ENCODE measurements around the gene RAB3IL1.
A peak's percentile ranks its signal among the peaks of the same experiment; 100 is the strongest.

Gene RAB3IL1

DNA sequence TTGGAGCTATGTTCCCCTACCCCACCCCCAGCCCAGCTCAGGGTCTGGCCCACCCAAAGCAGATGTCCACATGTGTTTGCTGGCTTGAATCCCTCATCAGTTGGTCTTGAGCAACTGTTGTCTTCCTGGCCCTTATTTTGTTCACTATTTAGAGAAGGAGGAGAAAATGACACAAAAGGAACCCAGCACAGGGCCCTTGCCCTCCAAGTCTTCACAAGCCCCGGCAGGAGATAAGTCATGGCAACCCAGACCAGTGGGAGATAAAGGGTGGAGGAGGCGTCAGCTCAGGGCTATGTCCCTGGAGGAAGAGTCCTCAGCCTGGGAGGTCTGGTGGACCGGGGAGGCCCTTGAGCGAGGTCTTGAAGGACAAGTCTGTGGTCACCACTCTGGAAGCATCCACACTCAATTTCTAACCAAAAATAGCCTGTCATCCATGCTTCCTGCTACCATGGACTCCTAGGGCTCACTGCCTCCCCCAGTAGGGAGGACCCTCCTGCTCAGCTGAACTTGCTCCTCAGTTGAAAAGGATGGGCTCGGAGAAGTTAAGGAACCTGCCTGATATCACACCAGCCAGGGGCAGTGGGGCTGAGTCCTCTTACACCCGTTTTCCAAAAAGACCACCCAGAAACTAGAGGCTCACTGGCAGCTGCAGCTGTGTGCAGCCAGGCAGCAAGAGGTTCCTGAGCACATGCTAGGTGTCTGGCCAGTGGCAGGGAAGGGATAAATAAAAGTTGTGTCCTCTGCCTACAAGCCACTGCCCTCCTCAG, 1.8 kb upstream of the RAB3IL1 start:
- no peak for DNase-seq (ENCODE audit: low read depth)

DNA sequence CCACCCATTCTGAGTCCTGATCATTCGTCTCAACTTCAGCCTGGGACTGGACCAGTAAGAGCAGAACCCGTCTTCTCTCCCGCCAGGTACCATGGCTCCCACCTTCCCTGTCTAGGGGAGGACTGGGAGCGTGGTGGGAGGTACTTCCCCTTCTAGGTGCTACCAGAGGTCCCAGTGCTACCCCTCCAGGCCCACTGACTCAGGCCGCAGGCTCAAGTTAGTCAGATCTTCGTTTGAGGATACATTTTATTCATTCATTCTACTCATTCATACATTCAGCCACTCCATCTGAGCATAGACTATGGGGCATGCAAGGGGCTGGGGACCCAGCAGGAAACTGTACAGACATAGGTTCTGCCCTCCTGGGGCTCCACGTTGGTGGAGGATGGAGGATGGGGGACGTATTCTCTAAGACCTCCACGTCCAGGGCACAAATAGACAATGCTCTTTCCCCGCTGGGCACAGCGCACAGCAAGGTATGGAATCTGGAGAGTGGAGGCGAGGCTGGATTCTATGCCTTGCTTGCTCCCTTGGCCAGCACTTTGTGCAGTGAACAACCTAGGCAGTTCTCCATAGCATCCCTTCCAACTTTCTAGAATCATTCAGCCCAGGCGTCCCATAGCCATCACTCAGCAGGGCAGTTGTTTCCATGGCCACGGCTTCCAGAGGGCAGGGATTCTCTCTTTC, 1.0 kb upstream of the RAB3IL1 start:
- no peak for DNase-seq (ENCODE audit: low read depth)

DNA sequence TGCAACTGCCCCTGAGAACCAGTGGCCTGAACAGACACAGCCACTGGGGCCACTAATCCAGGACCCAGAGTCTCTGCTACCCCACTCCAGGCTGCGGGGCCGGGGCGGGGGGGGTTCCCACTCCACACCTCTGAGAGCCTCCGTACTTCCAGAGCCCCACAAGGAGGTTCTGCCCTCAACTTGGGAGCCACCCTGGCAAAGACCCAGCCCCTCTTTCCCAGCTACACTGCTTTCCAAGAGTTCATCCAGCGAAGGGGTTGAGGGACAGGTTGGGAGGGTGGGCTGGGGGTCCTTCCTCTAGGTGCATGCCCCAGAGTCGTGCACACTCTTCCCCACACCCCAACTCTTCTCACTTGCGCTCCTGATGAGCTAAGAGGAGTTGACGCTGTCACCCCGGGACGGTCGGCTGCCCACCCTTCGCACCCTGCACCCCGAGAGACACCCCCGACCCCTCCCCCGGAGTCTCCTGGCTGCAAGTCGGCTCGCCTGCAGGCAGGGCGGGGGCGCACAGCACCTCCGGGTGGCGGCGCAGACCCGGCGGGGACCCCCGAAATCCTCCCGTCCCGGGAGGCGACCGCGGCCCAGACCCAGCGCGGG, 531 bp downstream of the RAB3IL1 start:
- no peak for DNase-seq (ENCODE audit: low read depth)

DNA sequence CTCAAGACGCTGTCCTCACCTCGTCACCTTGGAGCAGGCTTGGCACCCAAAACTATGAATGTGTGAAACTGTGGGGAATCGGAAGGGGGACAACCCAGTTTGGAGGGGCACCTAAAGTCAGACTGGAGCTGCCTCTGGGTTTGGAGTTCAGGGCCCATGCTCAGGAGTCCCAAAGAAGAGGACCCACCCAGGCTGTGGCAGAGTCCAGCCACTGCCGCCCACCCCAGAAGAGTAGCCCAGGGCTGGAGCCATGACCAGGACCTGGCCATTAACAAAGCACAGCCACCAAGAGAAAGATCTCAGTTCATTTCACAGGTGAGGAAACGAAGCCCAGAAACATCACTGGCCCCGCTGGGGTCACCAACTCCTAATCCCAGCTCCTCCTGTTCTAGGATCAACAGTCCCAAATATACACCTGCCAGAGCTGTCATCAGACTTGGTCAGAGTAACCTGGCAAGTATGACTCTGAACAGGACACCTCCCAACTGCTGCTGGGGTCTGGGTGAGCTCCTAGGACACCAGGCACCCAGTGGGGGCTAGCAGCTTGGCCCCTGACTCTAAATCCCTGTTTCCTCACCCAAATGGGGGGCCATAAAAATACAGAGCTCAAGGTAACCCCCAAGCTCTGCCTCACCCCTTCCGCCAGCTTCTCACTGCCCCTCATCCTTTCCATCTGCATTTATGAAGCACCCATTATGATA, 2.7 kb downstream of the RAB3IL1 start:
- no peak for DNase-seq (ENCODE audit: low read depth)

DNA sequence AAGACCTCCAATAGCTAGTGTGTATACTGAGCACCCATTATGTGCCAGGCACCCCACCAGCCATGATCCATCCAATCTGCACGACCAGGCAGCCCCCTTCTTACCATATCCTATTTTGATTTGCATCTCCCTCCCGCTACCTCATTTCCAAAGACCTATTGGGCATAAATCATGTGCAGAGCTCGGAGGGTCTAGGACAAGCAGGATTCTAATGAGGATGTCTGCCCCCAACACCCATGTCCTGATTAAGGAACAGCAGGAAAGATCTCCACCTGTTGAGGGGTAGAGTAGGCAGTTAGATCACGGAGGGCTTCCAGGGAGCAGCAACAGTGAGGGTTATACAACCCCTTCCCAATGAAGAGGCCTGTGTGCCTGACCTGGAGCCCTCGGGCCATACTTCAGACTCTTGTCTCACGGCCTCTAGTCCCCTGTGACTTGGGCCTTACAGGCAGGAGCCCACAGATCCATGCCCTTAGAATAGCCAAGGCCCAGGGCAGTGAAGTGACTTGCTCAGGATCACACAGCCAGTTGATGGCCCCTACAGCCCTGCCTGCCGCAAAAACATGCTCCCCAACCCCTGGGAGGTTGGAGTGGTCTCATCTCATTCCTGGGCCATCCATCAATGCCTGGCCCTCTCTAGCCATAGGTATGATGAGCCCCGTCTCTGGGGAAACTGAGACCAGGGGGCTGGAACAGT, 3.5 kb downstream of the RAB3IL1 start:
- no peak for DNase-seq (ENCODE audit: low read depth)

DNA sequence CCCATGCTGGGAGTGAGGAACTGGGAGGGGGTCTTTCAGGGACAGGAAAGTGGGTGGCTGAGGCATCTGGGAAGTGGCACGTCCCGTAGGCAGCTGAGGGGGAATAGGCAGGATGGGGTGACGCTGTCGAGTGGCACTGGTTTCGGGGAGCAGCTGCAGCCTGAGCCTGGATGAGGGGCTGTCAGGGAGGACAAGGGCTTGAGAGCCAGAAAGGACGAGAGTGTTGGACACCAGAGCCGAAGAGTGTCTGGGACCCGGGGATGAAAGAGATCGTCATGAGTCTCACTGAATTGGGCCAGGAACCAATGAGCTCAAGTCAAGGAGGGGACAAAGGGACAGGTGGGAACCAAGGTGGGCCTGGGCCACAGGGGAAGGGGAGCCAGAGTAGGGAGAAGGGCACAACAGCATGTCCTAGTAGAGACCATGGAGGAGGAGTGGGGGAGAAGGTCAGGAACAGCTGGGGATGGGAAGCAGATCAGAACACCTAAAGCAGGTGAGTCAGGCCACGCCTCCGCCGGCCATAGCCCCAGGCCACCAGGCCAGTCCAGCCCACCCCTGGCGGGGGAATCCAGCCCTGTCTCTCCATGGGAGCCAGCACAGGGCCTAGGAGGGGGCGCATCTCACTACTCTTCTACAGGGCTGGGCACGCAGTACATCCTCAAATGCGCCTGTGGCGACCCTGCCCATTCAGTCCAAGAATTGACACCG, 4.2 kb downstream of the RAB3IL1 start:
- no peak for DNase-seq (ENCODE audit: low read depth)

DNA sequence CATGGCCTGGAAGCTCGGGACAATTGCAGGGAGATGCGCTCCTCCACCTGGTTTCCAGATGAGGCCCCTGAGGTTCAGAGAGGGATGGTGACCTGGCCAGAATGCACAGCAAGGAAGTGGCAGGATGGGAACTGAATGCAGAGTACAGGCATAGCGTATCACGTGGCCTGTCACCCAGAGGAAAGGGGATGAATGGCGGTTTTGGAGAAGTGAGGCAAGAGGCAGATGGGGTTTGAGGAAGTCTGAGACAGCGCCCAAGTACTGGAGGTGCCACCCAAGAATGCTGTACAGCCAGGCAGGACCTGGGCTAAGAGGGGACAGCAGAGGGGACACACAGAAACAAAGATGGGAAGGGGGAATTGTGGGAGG, 4.9 kb downstream of the RAB3IL1 start:
- DNase-seq (ENCODE audit: low read depth) = no peak

DNA sequence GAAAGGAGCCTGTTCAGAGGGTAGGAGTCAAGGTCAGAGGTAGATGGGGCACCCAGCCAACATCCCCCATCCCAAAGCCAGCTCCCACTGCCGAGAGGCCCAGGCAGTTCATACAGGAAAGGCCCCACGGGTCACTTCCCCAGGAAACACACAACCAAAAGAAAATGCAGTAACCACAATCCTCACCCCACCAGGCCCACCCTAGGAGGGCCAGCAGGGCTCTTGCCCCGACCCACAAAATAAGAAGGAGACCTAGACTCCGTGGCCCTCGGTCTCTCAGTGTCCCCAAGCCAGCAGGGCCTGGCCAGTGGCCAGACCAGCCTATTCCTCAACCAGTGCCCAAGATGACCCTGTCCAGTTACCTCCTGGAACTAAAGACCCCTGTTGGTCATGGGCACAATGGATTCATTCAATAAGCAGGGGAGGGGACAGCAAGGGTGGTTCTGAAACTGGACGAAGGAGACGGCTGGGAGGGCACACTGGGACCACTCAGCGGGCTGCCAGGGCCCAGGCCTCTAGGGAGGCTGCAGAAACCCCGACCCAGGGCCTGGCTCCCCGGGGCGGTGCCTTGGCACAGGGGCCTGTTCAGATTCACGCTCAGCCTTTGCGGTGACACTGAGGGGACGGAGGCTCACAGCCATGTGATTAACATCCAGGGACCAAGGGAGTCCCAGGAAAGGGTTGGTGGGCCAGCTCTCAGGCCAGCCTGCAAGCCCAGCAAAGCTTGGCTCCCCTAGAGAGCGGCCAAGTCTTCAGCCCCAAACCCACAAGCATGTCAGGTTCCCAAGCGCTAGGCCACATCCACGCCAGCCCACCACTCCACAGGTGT, 5.5 kb downstream of the RAB3IL1 start:
- no peak for DNase-seq (ENCODE audit: low read depth)

DNA sequence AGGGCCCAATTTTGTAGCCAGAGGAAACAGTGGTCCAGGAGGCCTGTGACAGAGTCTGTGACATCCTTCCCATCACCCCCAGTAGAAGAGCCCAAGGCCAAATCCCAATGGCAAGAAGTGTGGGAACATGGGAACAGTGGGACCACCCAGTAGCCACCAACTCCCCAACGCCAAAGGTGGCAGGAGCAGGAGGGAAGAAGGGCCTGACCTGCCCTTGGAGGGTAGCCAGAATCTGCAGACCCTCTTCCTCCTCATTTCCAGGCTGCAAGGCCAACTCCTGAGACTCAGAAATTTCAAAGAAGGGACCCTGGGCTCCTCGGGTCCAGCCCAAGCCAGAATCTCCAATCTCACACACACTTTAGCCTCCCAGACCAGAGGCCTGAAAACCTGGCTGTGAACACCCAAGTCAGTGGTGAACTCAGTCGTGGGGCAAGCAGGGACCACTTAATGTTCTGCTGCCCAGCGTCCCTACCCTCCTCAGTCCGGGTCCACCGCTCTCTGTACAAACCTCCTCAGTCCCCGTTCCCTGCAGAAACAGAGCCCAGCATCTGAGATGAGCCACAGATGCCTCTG, 6.2 kb downstream of the RAB3IL1 start:
- DNase-seq (ENCODE audit: low read depth) = no peak

DNA sequence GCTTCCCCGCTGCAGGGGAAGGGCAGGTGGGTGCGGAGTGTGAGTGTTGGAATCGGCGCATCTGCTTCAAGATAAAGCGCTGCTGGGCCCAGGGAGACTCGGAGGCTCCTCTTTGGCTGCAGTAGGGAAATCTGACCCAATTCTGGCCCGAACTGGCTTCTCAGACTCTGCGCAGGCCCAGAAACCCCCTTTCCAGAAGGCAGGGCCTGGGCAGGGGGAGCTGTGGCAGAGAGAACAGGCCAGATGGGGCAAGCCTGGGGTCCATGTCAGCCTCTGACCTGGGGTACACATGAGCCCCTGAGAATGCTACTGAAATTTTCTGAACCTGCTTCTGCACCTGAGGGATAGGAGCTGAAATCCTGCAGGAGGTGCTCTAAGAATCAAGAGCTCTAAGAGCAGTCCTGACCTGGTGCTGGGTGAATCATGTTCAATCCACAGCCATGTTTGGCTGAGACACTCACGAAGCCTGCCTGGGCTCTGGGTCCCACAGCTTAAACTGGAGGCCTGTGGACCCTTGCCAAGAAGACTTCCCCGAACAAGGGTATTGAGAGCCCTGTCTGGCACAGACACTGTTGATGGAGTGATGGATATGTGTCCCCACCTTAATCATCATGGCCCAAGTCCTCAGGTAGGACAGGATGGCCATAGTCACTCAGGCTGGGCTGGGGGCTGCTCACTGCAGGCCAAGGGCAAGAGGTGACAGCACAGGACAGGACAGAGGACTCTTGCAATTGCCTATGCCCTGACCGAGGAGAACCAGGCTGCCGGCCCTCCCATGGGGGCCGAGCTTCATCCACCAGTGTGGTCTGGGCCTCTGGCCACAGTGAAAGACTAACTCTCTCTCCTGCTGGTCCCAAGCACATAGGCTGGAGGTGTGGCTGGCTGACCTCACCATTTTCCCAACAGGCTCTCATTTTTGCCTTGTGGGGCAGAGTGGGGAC, 6.9 kb downstream of the RAB3IL1 start:
- DNase-seq (ENCODE audit: low read depth) = peak; percentile 10

DNA sequence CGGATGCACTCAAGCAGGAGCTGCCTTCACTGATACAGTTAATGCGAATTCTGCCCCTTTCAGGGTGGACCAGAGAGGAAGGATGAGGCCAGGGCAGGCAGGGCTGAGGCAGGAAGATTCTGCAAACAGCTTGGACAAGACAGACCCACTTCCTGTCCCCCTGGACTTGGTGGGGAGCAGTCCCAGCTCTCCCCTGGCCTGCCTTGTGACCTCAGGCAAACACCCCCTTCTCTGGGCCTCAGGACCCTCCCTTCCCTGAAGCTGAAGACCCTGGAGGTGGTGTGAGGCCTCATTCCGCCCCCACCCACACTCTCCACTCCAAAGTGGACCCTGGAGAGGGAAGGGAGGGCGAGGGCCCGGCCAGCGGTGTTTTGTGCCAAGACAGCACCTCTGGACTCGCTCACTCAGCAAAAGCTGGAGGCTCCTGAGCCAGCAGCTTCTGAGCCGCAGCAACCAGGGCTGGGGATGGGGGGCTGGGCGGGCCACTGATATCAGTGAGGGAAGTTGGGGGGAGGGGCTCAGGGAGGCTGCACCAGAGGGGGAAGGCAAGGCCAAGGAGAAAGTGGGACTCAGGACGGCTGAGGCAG, 8.5 kb downstream of the RAB3IL1 start:
- DNase-seq (ENCODE audit: low read depth) = no peak

DNA sequence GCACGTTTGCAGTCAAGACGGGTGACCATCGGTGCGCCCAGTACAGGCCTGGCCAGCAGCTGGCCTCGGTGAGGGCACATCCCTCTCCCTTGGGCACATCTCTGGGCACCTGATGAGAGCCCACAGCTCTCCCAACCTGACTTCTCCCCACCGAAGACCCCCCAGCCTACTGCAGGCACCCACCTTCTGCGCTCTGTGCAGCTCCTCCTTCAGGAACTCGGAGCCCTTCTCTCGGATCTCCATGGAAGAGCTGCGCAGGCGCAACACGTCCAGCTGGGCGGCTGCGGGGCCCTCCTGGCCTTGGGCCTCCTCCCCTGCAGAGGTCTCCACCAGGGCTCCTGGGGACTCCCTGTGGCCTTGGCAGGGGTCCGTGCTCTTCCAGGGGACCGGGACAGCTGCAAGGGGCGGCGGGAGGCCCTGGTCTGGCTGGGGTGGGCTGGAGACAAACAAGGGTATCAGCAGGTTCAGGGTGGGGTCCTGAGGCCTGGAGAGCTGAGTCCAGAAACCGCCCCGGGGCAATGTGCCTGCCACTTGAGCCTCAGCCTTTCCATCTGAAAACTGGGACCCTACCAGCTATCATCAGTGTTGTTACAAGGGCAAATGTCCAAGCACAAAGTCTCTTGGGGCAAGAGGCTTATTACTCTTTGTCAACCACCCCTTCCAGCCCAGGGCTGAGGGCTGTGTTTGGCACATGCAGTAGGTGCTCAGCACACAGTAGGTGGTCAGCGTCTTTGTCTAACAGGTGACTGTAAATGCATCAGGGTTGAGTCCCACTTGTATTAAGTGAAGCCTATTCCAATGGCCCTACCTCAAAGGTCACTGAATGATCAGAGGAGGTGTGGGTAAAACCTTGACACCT, 9.3 kb downstream of the RAB3IL1 start:
- no peak for DNase-seq (ENCODE audit: low read depth)

DNA sequence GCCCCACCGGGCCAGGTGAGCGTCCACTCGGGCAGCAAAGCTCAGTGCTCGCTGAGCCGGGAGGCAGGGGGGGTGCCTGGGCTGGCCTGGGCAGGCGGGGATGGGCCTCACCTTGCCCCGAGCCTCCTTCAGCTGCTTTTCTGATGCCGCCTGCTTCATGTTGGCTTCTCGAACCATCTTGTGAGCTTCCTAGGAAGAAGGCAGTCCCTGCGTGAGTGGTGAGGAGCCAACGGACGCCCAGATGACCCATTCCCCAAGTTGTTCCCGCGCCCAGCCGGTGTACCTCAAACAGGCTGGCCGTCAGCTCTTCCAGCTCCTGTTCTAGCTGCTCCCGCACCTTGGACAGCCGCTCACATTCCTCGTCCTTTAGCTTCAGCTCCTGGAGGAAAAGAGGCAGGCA, 10.1 kb downstream of the RAB3IL1 start:
- no peak for DNase-seq (ENCODE audit: low read depth)

DNA sequence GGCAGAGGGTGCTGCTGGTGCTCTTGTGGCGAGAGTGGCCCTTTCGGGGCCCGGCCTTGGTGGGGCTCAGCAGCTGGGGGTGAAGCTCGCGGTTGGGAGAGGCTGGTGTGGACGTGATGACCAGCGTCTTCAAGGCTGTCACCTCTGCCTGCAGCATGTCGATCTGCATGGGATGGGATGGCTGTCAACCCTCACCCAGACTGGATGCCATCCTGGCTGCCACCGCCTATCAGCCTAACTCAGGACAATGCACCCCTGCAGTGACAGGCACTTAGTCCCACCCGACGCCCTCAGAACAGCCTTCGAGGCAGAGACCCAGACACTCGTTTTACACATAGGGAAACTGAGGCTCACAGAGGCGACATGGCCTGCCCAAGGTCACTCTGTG, 10.8 kb downstream of the RAB3IL1 start:
- DNase-seq (ENCODE audit: low read depth) = no peak

DNA sequence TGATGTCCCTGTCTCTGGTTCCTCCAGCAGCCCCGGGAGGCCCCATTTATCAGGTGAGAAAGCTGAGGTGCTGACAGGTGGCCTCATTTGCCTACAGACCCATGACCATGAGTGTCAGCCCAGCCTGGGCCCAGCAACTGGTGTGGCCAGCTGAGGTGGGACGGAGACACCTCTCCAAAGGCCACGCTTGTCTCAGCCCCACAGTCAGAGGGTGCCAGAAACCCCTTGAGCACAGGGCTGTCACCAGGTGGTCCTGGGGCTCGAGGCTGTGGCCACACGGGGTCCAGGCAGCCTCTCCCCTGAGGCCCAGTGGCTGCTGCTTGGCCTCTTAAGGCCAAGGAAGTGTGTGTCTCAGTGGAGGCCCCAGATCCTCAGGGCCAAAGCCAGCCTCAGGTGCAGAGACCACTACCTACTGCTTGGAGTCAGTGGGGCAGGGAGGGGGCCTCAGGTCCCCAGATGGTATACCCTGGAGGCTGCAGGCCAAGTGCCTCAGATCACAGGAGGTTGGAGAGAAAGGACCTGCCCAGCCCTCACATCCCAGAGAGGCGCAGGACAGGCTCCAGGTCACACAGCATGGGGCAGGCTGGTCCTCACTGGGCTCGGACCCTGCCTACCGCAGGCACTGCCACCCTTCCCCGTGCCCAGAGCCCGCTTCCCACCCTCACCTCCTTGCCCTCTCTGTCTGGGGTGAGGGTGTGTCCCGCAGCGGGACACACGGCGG, 11.4 kb downstream of the RAB3IL1 start:
- no peak for DNase-seq (ENCODE audit: low read depth)

DNA sequence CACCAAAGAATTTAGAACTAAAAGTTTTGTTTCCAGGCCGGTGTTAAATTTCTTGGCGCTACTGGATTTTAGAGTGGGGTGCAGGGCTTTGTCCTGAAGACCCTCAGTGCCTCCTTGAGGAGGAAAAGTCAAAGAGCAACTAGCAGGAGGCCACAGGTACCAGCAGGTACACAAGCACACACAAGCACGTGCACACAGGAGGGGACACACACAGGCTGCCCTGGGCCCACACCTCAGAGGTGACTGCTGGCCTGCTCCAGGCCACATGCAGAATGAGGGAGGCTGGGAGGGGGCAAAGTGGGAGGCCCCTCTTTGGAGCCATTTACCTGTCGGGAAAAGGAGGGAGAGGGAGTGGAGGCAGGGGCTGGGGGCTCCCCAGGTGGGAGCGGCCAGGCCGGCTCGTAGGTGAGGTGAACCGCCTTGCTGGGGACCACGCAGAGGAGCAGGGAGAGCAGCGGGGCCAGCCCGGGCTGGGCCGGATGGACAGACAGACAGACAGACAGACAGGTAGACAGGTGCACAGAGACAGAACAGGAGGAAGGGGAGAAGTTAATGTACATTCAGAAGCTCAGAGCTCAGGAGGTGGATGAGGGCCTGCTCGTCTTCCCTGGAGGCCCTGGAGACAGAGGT, 12.2 kb downstream of the RAB3IL1 start:
- no peak for DNase-seq (ENCODE audit: low read depth)
